Pancreas (tissue), 10 donors: ENCODE measurements around the gene PKD2. TPM values are rescaled to one million over a fixed set of nuclear protein-coding genes. Genes with fewer than 3 reads are reported as not detected.

Experiments used
- ATAC-seq, 4 donors: fragments of 200-7000 bp; cut with Tn5 transposase; one replicate each; pipeline versions ENCODE4 v1.8.0 to v1.9.1; 2020; ENCODE audit warnings: mild to moderate bottlenecking in 4 of 4, moderate library complexity in 4 of 4
- DNase-seq, 6 donors: peaks; one replicate each; pipeline ENCODE4 v3.0.0-alpha.2; 2020
- FAIRE-seq: peaks from 2 replicates; lab custom pipeline; 2012; peaks lifted over from hg19 to GRCh38; lab: Jason Lieb, UNC
- H3K27ac ChIP-seq, 4 donors: fragments of 200-600 bp; sonication (generic); 1 replicate in 3 of 4; 2 replicates in 1 of 4; pipeline versions ENCODE4 v1.5.0 to v1.8.0; 2020
- H3K27me3 ChIP-seq, 4 donors: fragments of 200-600 bp; one replicate each; pipeline ENCODE4 v1.8.0; 2021
- H3K36me3 ChIP-seq, 3 donors: fragments of 200-600 bp; sonication (generic) in 1 of 3; one replicate each; pipeline versions ENCODE4 v1.5.0 to v1.8.0; 2020 to 2021
- H3K4me1 ChIP-seq, 3 donors: fragments of 200-600 bp; one replicate each; pipeline ENCODE4 v1.8.0; 2021
- H3K4me3 ChIP-seq, 4 donors: fragments of 200-600 bp; sonication (generic) in 2 of 4; one replicate each; pipeline versions ENCODE4 v1.5.0 to v1.8.0; 2020 to 2021
- H3K9me3 ChIP-seq, 4 donors: fragments of 200-600 bp; one replicate each; pipeline ENCODE4 v1.8.0; 2021
- WGBS, 2 donors: extraction: QIAGEN DNeasy Blood & Tissue Kit; methylation state at CpG; one replicate each; pipeline ENCODE4 v1.1.7; 2013; 5-methylcytosine and 5-hydroxymethylcytosine counted together
- intact Hi-C, 3 donors: fragments of 100-400 bp; cut with DNase I; formaldehyde crosslinking; loops; one replicate each; pipeline versions ENCODE4 v1.11.1 to v1.14.2; 2022
- polyA plus RNA-seq, 2 donors: library from polyadenylated mRNA; stranded (reverse); fragments of 200-250 nt; gene quantifications; one replicate each; pipeline ENCODE4 v1.2.3, GENCODE V29; 2013
- total RNA-seq, 6 donors: library from RNA; stranded (reverse); fragmentation: NEBNext Ultra II Directional in 4 of 6; extraction: Animal tissue kit (Norgen Biotek cat#: 25700) in 4 of 6; gene quantifications; one replicate each; pipeline versions ENCODE4 v1.2.1 to v1.2.4, GENCODE V29; 2021 to 2023
- TF ChIP-seq, protein P1 (sequence below), 4 donors: fragments of 200-600 bp; sonication (generic) in 3 of 4; IDR thresholded peaks; one replicate each; pipeline versions ENCODE4 v1.5.0 to v1.8.0; 2021; ENCODE audit warnings: antibody characterized with exemption in 4 of 4
- donor health status: healthy with polysubstance abuse.
- donor health status: DM: no; HTN: no; CAD: no; lungs with moderate emphysema.
- donor health status: DM: no; HTN: no; CAD: no.
- donor health status: control.
- donor health status: control.
- donor health status: Bipolar disorder and iron deficiency.
- donor health status: DM: yes; HTN: yes; CAD: no.
- donor health status: DM: no; HTN: no; CAD: no.
- donor health status: DM: no; HTN: no; CAD: no.
- donor health status: DM: yes; HTN: yes; CAD: no.

The PKD2 gene
- total and polyA plus RNA-seq, 8 donors, result 7.6 to 21.6 (median 11.5) TPM

DNA sequence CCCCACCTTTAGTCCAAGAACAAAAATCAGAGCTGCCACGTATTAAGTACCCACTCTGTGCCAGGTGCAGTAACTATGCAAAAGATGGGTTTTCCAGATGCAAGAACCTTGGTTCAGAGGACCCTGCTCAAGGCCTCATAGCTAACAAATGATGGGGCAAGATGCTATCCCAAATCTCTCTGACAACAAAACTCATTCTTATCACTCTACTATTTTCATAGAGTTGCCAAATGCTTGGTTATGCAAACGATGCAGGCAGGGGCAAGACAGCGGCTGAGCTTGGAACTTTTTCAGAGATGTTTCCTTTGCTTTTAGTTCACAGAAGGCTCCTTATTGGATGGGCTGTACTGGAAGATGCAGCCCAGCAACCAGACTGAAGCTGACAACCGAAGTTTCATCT is 30.5 kb downstream of the PKD2 start:
- no peak overlapping the region for H3K27ac ChIP-seq
- H3K27me3 ChIP-seq, result no peaks in the 10 kb centered on the region
- intact Hi-C loops, result loop anchor here in 2 of 3 donors (5.0 to 10.0 kb wide), 2 partner anchors 174 to 177 kb away; no protein-coding TSS in a partner anchor
- H3K9me3 ChIP-seq, result no peaks in the 10 kb centered on the region
- ATAC-seq (no peak), DNase-seq (no peak), FAIRE-seq (no peak)
- 79 to 81% methylated on average over 4 of the region's 4 CpGs for WGBS, 2 donors
- H3K4me3 ChIP-seq, result no peak overlapping the region
- peaks cover 0 to 10% (median 7%) of the 10 kb centered on the region in 3 donors for H3K36me3 ChIP-seq
- TF ChIP-seq, protein P1, sequence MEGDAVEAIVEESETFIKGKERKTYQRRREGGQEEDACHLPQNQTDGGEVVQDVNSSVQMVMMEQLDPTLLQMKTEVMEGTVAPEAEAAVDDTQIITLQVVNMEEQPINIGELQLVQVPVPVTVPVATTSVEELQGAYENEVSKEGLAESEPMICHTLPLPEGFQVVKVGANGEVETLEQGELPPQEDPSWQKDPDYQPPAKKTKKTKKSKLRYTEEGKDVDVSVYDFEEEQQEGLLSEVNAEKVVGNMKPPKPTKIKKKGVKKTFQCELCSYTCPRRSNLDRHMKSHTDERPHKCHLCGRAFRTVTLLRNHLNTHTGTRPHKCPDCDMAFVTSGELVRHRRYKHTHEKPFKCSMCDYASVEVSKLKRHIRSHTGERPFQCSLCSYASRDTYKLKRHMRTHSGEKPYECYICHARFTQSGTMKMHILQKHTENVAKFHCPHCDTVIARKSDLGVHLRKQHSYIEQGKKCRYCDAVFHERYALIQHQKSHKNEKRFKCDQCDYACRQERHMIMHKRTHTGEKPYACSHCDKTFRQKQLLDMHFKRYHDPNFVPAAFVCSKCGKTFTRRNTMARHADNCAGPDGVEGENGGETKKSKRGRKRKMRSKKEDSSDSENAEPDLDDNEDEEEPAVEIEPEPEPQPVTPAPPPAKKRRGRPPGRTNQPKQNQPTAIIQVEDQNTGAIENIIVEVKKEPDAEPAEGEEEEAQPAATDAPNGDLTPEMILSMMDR (IDR thresholded peaks at IDR 0.05), result no peak
- H3K4me1 ChIP-seq, result peaks cover 0 to 6% (median 3%) of the 10 kb centered on the region in 3 donors

DNA sequence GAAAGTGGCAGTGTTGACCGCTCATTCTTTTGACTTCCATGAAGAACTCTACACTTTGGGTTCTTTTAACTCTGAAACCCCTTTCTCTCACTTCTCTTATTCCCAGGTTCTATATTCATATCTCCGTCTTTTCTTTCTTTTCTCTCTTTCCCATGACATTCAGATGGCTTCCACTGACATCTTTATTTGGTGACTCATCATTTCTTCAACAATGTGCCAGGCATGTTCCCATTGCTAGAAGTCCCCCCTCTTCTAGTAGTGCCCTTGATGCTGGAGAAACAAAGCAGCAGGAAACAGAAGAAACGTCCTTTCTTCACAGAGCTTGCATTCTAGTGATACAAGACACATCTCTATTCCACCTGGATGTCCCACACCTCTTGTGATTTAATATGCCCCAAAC is 33.3 kb downstream of the PKD2 start:
- DNase-seq (no peak), ATAC-seq (no peak), FAIRE-seq (no peak)
- no peaks in the 10 kb centered on the region for H3K9me3 ChIP-seq
- peaks cover 0 to 27% (median 7%) of the 10 kb centered on the region in 3 donors for H3K36me3 ChIP-seq
- no peaks in the 10 kb centered on the region for H3K27me3 ChIP-seq
- peaks cover 0 to 6% (median 3%) of the 10 kb centered on the region in 3 donors for H3K4me1 ChIP-seq
- H3K4me3 ChIP-seq, result no peak overlapping the region
- H3K27ac ChIP-seq, result no peak overlapping the region
- TF ChIP-seq, protein P1 (IDR thresholded peaks at IDR 0.05), result no peak
- intact Hi-C loops, result no loop called here
- 80 to 81% methylated on average over 3 of the region's 3 CpGs for WGBS, 2 donors

DNA sequence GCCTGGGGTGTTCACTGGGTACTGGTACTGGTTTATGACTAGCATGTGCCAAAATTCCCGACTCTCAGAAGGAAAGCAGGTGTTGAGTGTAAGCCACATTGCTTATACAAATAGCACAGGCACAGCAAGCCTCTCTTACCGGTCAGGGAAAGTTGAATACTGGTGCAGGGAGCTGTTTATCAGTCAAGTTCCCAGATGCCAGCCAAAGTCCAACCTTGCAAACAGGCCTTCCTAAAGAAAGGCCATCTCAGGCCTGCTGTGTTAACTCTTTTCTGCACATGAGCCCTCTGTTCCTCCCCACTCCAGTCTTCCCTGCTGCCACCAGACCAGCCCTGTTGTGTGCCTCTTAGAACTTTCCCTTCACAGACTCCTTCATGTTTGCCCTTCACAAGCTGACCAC is 34.2 kb downstream of the PKD2 start:
- Histone ChIP-seq H3K36me3 (peaks cover 0 to 28% (median 5%) of the 10 kb centered on the region in 3 donors), H3K27me3 (no peaks in the 10 kb centered on the region), H3K4me1 (peaks cover 0 to 6% (median 3%) of the 10 kb centered on the region in 3 donors), H3K27ac (no peak overlapping the region), H3K4me3 (no peak overlapping the region), H3K9me3 (no peaks in the 10 kb centered on the region)
- FAIRE-seq (no peak), ATAC-seq (peak; percentile 67 to 88 (median 82)), DNase-seq (peak in 2 of 6 donors; percentile 16 to 23)
- 22 to 27% methylated on average over 2 of the region's 2 CpGs for WGBS, 2 donors
- intact Hi-C loops, result no loop called here
- TF ChIP-seq, protein P1 (IDR thresholded peaks at IDR 0.05), result no peak

DNA sequence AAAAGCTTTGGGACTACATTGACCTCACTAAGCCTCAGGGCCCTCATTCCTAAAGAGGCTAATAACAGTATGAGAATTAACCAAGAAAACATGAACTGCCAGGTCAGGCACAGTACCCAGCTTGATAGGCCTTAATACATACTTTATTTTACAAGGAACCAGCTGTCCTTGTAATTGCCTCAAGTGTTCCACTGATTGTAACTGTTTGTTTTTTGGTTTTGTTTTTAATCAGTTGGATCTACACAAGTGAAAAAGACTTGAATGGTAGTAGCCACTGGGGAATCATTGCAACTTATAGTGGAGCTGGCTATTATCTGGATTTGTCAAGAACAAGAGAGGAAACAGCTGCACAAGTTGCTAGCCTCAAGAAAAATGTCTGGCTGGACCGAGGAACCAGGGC is 35.6 kb downstream of the PKD2 start:
- intact Hi-C loops, result no loop called here
- 38 to 47% methylated on average over 1 of the region's 1 CpG for WGBS, 2 donors
- H3K36me3 ChIP-seq, result peaks cover 0 to 40% (median 1%) of the 10 kb centered on the region in 3 donors
- DNase-seq (no peak), FAIRE-seq (no peak), ATAC-seq (no peak)
- peaks cover 0 to 6% (median 3%) of the 10 kb centered on the region in 3 donors for H3K4me1 ChIP-seq
- H3K27ac ChIP-seq, result no peak overlapping the region
- H3K9me3 ChIP-seq, result no peaks in the 10 kb centered on the region
- TF ChIP-seq, protein P1 (IDR thresholded peaks at IDR 0.05), result no peak
- no peaks in the 10 kb centered on the region for H3K27me3 ChIP-seq
- H3K4me3 ChIP-seq, result no peak overlapping the region

DNA sequence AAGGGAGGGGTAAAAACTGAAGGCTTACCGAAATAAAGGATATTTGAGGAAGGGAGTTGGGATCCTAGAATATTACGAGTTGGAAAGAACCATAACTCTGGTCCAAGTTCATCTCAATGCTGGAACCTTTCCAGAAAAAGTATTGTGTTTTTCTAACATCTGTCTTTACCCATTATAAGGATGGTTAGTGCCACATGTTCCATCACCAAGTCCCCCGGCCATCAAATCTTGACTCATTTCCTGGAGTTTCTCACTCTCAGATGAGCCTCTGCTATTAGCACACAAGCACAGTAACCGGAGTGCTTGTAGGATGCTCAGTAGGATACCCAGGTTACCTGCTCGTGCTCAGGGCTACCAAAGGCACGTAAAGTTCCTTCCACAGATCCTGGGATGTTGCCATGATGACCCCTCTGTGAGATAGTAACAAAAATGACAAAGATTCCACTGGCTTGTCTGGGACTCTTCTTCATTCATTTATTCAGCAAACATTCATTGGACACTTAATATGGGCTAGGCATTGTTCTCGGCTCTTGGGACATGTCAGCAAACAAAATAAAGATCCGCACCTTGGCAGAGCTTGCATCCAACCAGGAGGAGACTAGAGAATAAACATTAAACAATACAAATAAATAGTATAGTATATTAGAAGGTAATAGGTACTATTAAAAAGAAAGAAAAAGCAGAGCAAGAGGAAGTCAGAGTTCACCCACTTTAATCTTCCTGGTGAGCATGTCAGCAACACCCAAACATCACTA is 36.3 kb downstream of the PKD2 start:
- Histone ChIP-seq H3K4me3 (no peak overlapping the region), H3K4me1 (peaks cover 0 to 6% (median 3%) of the 10 kb centered on the region in 3 donors), H3K27ac (no peak overlapping the region), H3K36me3 (peaks cover 0 to 40% (median 0%) of the 10 kb centered on the region in 3 donors), H3K9me3 (no peaks in the 10 kb centered on the region), H3K27me3 (no peaks in the 10 kb centered on the region)
- intact Hi-C loops, result no loop called here
- FAIRE-seq (no peak), DNase-seq (no peak), ATAC-seq (no peak)
- TF ChIP-seq, protein P1 (IDR thresholded peaks at IDR 0.05), result no peak
- WGBS, 2 donors, result 94% methylated on average over 8 of the region's 8 CpGs
